Neural progenitor cell (in vitro differentiated cells): ENCODE measurements around the gene DLX4. TPM values are rescaled to one million over a fixed set of nuclear protein-coding genes. Genes with fewer than 3 reads are reported as not detected.

ENCODE experiments used
- DNase-seq: peaks from one replicate; pipeline ENCODE4 v3.0.0-alpha.2; 2016; ENCODE audit warnings: low spot score
- H2AFZ ChIP-seq: fragments of 200-600 bp; sonication (generic); replicated peaks from 2 replicates; pipeline ENCODE4 v1.6.1; 2016; ENCODE audit warnings: antibody characterized with exemption
- H3F3A ChIP-seq: fragments of 200-600 bp; sonication (generic); 2 replicates; pipeline ENCODE4 v1.6.1; 2016; ENCODE audit warnings: antibody characterized with exemption, low read depth
- H3K27ac ChIP-seq: fragments of 200-600 bp; sonication (generic); 2 replicates; pipeline ENCODE4 v1.5.1; 2016; ENCODE audit warnings: mild to moderate bottlenecking
- H3K27me3 ChIP-seq: fragments of 200-600 bp; sonication (generic); 2 replicates; pipeline ENCODE4 v1.6.1; 2016; ENCODE audit warnings: mild to moderate bottlenecking, moderate library complexity
- H3K36me3 ChIP-seq: fragments of 200-600 bp; sonication (generic); 2 replicates; pipeline ENCODE4 v1.5.1; 2016
- H3K4me1 ChIP-seq: fragments of 200-600 bp; sonication (generic); 2 replicates; pipeline ENCODE4 v1.6.1; 2016; ENCODE audit warnings: mixed run types
- H3K4me2 ChIP-seq: fragments of 200-600 bp; sonication (generic); 2 replicates; pipeline ENCODE4 v1.6.1; 2016
- H3K4me3 ChIP-seq: fragments of 200-600 bp; sonication (generic); 2 replicates; pipeline ENCODE4 v1.5.1; 2016
- H3K79me2 ChIP-seq: fragments of 200-600 bp; sonication (generic); 2 replicates; pipeline ENCODE4 v1.6.1; 2016; ENCODE audit warnings: low read depth
- H3K9ac ChIP-seq: fragments of 200-600 bp; sonication (generic); 2 replicates; pipeline ENCODE4 v1.6.1; 2016
- H3K9me3 ChIP-seq: fragments of 200-600 bp; sonication (generic); 2 replicates; pipeline ENCODE4 v1.5.1; 2016; ENCODE audit warnings: low read depth
- H4K20me1 ChIP-seq: fragments of 200-600 bp; sonication (generic); 2 replicates; pipeline ENCODE4 v1.6.1; 2016; ENCODE audit warnings: low read depth
- H3K27ac Mint-ChIP-seq: 3 replicates; pipeline ENCODE4 v1.8.0; 2021; ENCODE audit warnings: mixed read lengths
- H3K27me3 Mint-ChIP-seq: 2 replicates; pipeline ENCODE4 v1.8.0; 2022; ENCODE audit warnings: low read depth, mild to moderate bottlenecking, inconsistent platforms, moderate library complexity, mixed read lengths; ENCODE audit not compliant: insufficient read depth
- H3K36me3 Mint-ChIP-seq: 3 replicates; pipeline ENCODE4 v1.8.0; 2021; ENCODE audit warnings: mixed read lengths
- H3K4me1 Mint-ChIP-seq: 3 replicates; pipeline ENCODE4 v1.8.0; 2021; ENCODE audit warnings: mixed read lengths
- H3K4me3 Mint-ChIP-seq: 3 replicates; pipeline ENCODE4 v1.8.0; 2021; ENCODE audit warnings: mild to moderate bottlenecking, moderate library complexity, mixed read lengths
- H3K9me3 Mint-ChIP-seq: 3 replicates; pipeline ENCODE4 v1.8.0; 2020; ENCODE audit warnings: mixed read lengths
- EZH2 ChIP-seq: fragments of 200-600 bp; sonication (generic); IDR thresholded peaks from 2 replicates; pipeline ENCODE4 v1.6.1; 2017; ENCODE audit warnings: antibody characterized with exemption, mild to moderate bottlenecking, moderate library complexity
- EZH2phosphoT487 ChIP-seq: fragments of 200-600 bp; sonication (generic); IDR thresholded peaks from 2 replicates; pipeline ENCODE4 v1.6.1; 2017; ENCODE audit warnings: antibody characterized with exemption
- total RNA-seq: library from RNA; depleted of rRNA; stranded (reverse); fragments of >200 nt; gene quantifications from 2 replicates; pipeline ENCODE4 v1.2.3, GENCODE V29; 2015; ENCODE audit warnings: low replicate concordance
- TF ChIP-seq, protein P1 (sequence below): fragments of 200-600 bp; sonication (generic); IDR thresholded peaks from 2 replicates; pipeline ENCODE4 v1.5.1; 2017; ENCODE audit warnings: antibody characterized with exemption, mild to moderate bottlenecking

DLX4 gene
- total RNA-seq, 1 donor from 2014 or later, result not detected

DNA sequence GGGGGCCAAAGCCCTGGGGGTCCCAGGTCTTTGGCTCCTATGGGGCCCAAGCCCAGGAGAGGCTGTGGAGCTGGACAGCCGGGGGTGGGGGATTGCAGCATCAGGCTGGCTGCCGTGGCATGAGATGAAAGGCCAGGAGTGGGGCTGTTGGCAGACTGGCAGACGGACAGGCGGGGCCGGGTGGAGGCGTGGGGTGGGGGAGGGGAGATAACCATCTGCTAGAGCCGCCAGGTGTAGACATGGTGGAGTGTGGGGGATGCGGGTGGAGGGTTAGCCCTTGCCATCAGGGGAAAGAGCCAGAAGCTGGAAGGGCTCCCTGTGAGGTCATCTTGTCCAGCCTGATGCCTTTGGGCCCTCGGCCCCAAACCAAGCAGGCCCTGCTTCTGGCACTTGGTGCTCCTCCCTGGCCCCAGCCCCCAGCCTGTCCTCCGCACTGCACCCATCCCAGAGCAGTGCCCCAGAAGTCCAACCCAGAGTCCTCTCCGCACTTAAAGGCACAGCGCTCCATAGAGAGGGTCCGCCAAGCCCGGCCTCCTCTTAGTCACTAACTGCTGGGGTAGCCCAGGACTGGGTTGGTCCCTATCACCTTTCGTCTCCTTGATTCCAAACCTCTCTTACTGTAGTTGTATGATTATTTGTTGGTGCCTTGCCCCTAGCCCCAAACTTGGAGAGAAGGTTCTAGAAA lies 33.3 kb upstream of the DLX4 start:
- Mint-ChIP-seq H3K9me3 (no peaks in the 10 kb centered on the region), H3K27ac (peak overlapping the region; percentile 62), H3K27me3 (peaks cover 10% of the 10 kb centered on the region), H3K36me3 (no peaks in the 10 kb centered on the region), H3K4me1 (peaks cover 7% of the 10 kb centered on the region), H3K4me3 (no peak overlapping the region)
- Histone ChIP-seq H2AFZ (no peak overlapping the region), H4K20me1 (no peaks in the 10 kb centered on the region), H3K4me1 (peaks cover 6% of the 10 kb centered on the region), H3K27me3 (no peaks in the 10 kb centered on the region), H3K4me3 (no peak overlapping the region), H3K9me3 (no peaks in the 10 kb centered on the region), H3K9ac (no peak overlapping the region), H3K27ac (no peak overlapping the region), H3K36me3 (no peaks in the 10 kb centered on the region), H3K4me2 (no peak overlapping the region), H3K79me2 (no peaks in the 10 kb centered on the region), H3F3A (no peaks in the 10 kb centered on the region)
- DNase-seq, result no peak
- TF ChIP-seq, protein P1, sequence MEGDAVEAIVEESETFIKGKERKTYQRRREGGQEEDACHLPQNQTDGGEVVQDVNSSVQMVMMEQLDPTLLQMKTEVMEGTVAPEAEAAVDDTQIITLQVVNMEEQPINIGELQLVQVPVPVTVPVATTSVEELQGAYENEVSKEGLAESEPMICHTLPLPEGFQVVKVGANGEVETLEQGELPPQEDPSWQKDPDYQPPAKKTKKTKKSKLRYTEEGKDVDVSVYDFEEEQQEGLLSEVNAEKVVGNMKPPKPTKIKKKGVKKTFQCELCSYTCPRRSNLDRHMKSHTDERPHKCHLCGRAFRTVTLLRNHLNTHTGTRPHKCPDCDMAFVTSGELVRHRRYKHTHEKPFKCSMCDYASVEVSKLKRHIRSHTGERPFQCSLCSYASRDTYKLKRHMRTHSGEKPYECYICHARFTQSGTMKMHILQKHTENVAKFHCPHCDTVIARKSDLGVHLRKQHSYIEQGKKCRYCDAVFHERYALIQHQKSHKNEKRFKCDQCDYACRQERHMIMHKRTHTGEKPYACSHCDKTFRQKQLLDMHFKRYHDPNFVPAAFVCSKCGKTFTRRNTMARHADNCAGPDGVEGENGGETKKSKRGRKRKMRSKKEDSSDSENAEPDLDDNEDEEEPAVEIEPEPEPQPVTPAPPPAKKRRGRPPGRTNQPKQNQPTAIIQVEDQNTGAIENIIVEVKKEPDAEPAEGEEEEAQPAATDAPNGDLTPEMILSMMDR, result no peak
- no peak for TF ChIP-seq EZH2
- TF ChIP-seq EZH2phosphoT487, result no peak

- Mint-ChIP-seq H3K27ac (no peak overlapping the region), H3K4me1 (peaks cover 7% of the 10 kb centered on the region), H3K9me3 (no peaks in the 10 kb centered on the region), H3K36me3 (no peaks in the 10 kb centered on the region), H3K4me3 (no peak overlapping the region), H3K27me3 (peaks cover 8% of the 10 kb centered on the region)
- Histone ChIP-seq H3K4me2 (no peak overlapping the region), H3K79me2 (no peaks in the 10 kb centered on the region), H3K4me1 (peaks cover 6% of the 10 kb centered on the region), H3K27ac (no peak overlapping the region), H4K20me1 (no peaks in the 10 kb centered on the region), H3K27me3 (peaks cover under 1% of the 10 kb centered on the region), H3K36me3 (no peaks in the 10 kb centered on the region), H3K4me3 (no peak overlapping the region), H2AFZ (no peak overlapping the region), H3K9me3 (no peaks in the 10 kb centered on the region), H3F3A (no peaks in the 10 kb centered on the region), H3K9ac (no peak overlapping the region)
- TF ChIP-seq EZH2 (no peak), EZH2phosphoT487 (no peak)
- TF ChIP-seq, protein P1, result no peak
- DNase-seq, result no peak
These were observed 32.6 kb upstream of the DLX4 start for GRCh38 chr17:49936386-49936785.

GRCh38 chr17:49939318-49939717 lies 29.7 kb upstream of the DLX4 start:
- Histone ChIP-seq H3K27me3 (peaks cover 22% of the 10 kb centered on the region), H3K4me1 (peaks cover 9% of the 10 kb centered on the region), H3K9ac (no peak overlapping the region), H3K9me3 (no peaks in the 10 kb centered on the region), H3K4me3 (no peak overlapping the region), H2AFZ (no peak overlapping the region), H4K20me1 (no peaks in the 10 kb centered on the region), H3K36me3 (no peaks in the 10 kb centered on the region), H3K79me2 (no peaks in the 10 kb centered on the region), H3K27ac (no peak overlapping the region), H3F3A (no peaks in the 10 kb centered on the region), H3K4me2 (no peak overlapping the region)
- Mint-ChIP-seq H3K9me3 (no peaks in the 10 kb centered on the region), H3K4me3 (no peak overlapping the region), H3K27ac (no peak overlapping the region), H3K27me3 (peaks cover 6% of the 10 kb centered on the region), H3K36me3 (no peaks in the 10 kb centered on the region), H3K4me1 (peaks cover 10% of the 10 kb centered on the region)
- DNase-seq, result no peak
- no peak for TF ChIP-seq EZH2phosphoT487
- TF ChIP-seq, protein P1, result no peak
- TF ChIP-seq EZH2, result no peak
